ENCODE data around the gene HINT2.

HINT2 gene

GRCh38 chr9:35778496-35778895 is 36.3 kb downstream of the HINT2 start:
- Histone ChIP-seq H3K27me3 (ENCODE audit: control insufficient read depth, insufficient read depth, low read length) (no peaks in the 10 kb centered on the region), H3K4me3 (ENCODE audit: low read length) (no peak overlapping the region), H3K9me3 (ENCODE audit: control insufficient read depth, low read length) (no peaks in the 10 kb centered on the region), H3K9ac (ENCODE audit: low read length) (no peak overlapping the region), H3K36me3 (ENCODE audit: control insufficient read depth, insufficient read depth, low read length) (no peaks in the 10 kb centered on the region), H3K4me1 (ENCODE audit: control insufficient read depth, insufficient read depth, low read length) (peaks cover 3% of the 10 kb centered on the region)

- Histone ChIP-seq H3K36me3 (ENCODE audit: control insufficient read depth, insufficient read depth, low read length) (no peaks in the 10 kb centered on the region), H3K9me3 (ENCODE audit: control insufficient read depth, low read length) (no peaks in the 10 kb centered on the region), H3K27me3 (ENCODE audit: control insufficient read depth, insufficient read depth, low read length) (no peaks in the 10 kb centered on the region), H3K4me3 (ENCODE audit: low read length) (no peak overlapping the region), H3K4me1 (ENCODE audit: control insufficient read depth, insufficient read depth, low read length) (peaks cover 16% of the 10 kb centered on the region), H3K9ac (ENCODE audit: low read length) (no peak overlapping the region)
Observed at GRCh38 chr9:35776018-35776417, 38.8 kb downstream of the HINT2 start.

GRCh38 chr9:35774907-35775635 is 39.8 kb downstream of the HINT2 start:
- Histone ChIP-seq H3K9ac (ENCODE audit: low read length) (no peak overlapping the region), H3K36me3 (ENCODE audit: control insufficient read depth, insufficient read depth, low read length) (no peaks in the 10 kb centered on the region), H3K9me3 (ENCODE audit: control insufficient read depth, low read length) (no peaks in the 10 kb centered on the region), H3K27me3 (ENCODE audit: control insufficient read depth, insufficient read depth, low read length) (no peaks in the 10 kb centered on the region), H3K4me3 (ENCODE audit: low read length) (no peak overlapping the region), H3K4me1 (ENCODE audit: control insufficient read depth, insufficient read depth, low read length) (peaks cover 25% of the 10 kb centered on the region)

- H3K9ac ChIP-seq (ENCODE audit: low read length) = no peak overlapping the region
- H3K4me3 ChIP-seq (ENCODE audit: low read length) = no peak overlapping the region
- no peaks in the 10 kb centered on the region for H3K36me3 ChIP-seq (ENCODE audit: control insufficient read depth, insufficient read depth, low read length)
- H3K4me1 ChIP-seq (ENCODE audit: control insufficient read depth, insufficient read depth, low read length) = peaks cover 23% of the 10 kb centered on the region
- H3K9me3 ChIP-seq (ENCODE audit: control insufficient read depth, low read length) = no peaks in the 10 kb centered on the region
- H3K27me3 ChIP-seq (ENCODE audit: control insufficient read depth, insufficient read depth, low read length) = no peaks in the 10 kb centered on the region
Observed at GRCh38 chr9:35771943-35772342, 42.9 kb downstream of the HINT2 start.

- Histone ChIP-seq H3K36me3 (ENCODE audit: control insufficient read depth, insufficient read depth, low read length) (no peaks in the 10 kb centered on the region), H3K9me3 (ENCODE audit: control insufficient read depth, low read length) (no peaks in the 10 kb centered on the region), H3K9ac (ENCODE audit: low read length) (no peak overlapping the region), H3K4me1 (ENCODE audit: control insufficient read depth, insufficient read depth, low read length) (peaks cover 23% of the 10 kb centered on the region), H3K4me3 (ENCODE audit: low read length) (no peak overlapping the region), H3K27me3 (ENCODE audit: control insufficient read depth, insufficient read depth, low read length) (no peaks in the 10 kb centered on the region)
Observed at GRCh38 chr9:35771534-35771933, 43.3 kb downstream of the HINT2 start.

GRCh38 chr9:35771075-35771433 is 43.8 kb downstream of the HINT2 start:
- no peaks in the 10 kb centered on the region for H3K36me3 ChIP-seq (ENCODE audit: control insufficient read depth, insufficient read depth, low read length)
- no peak overlapping the region for H3K9ac ChIP-seq (ENCODE audit: low read length)
- H3K27me3 ChIP-seq (ENCODE audit: control insufficient read depth, insufficient read depth, low read length) = no peaks in the 10 kb centered on the region
- peaks cover 23% of the 10 kb centered on the region for H3K4me1 ChIP-seq (ENCODE audit: control insufficient read depth, insufficient read depth, low read length)
- H3K9me3 ChIP-seq (ENCODE audit: control insufficient read depth, low read length) = no peaks in the 10 kb centered on the region
- no peak overlapping the region for H3K4me3 ChIP-seq (ENCODE audit: low read length)

GRCh38 chr9:35769763-35770162 is 45.1 kb downstream of the HINT2 start:
- Histone ChIP-seq H3K36me3 (ENCODE audit: control insufficient read depth, insufficient read depth, low read length) (no peaks in the 10 kb centered on the region), H3K4me1 (ENCODE audit: control insufficient read depth, insufficient read depth, low read length) (peaks cover 23% of the 10 kb centered on the region), H3K9ac (ENCODE audit: low read length) (no peak overlapping the region), H3K4me3 (ENCODE audit: low read length) (no peak overlapping the region), H3K9me3 (ENCODE audit: control insufficient read depth, low read length) (no peaks in the 10 kb centered on the region), H3K27me3 (ENCODE audit: control insufficient read depth, insufficient read depth, low read length) (no peaks in the 10 kb centered on the region)

- Histone ChIP-seq H3K9ac (ENCODE audit: low read length) (no peak overlapping the region), H3K36me3 (ENCODE audit: control insufficient read depth, insufficient read depth, low read length) (no peaks in the 10 kb centered on the region), H3K27me3 (ENCODE audit: control insufficient read depth, insufficient read depth, low read length) (no peaks in the 10 kb centered on the region), H3K4me1 (ENCODE audit: control insufficient read depth, insufficient read depth, low read length) (peaks cover 34% of the 10 kb centered on the region), H3K4me3 (ENCODE audit: low read length) (no peak overlapping the region), H3K9me3 (ENCODE audit: control insufficient read depth, low read length) (no peaks in the 10 kb centered on the region)
Observed at GRCh38 chr9:35767458-35767857, 47.4 kb downstream of the HINT2 start.

GRCh38 chr9:35766997-35767396 is 47.8 kb downstream of the HINT2 start:
- no peak overlapping the region for H3K9ac ChIP-seq (ENCODE audit: low read length)
- H3K36me3 ChIP-seq (ENCODE audit: control insufficient read depth, insufficient read depth, low read length) = no peaks in the 10 kb centered on the region
- H3K27me3 ChIP-seq (ENCODE audit: control insufficient read depth, insufficient read depth, low read length) = no peaks in the 10 kb centered on the region
- H3K4me3 ChIP-seq (ENCODE audit: low read length) = no peak overlapping the region
- no peaks in the 10 kb centered on the region for H3K9me3 ChIP-seq (ENCODE audit: control insufficient read depth, low read length)
- peaks cover 29% of the 10 kb centered on the region for H3K4me1 ChIP-seq (ENCODE audit: control insufficient read depth, insufficient read depth, low read length)

- no peak overlapping the region for H3K4me3 ChIP-seq (ENCODE audit: low read length)
- peaks cover 18% of the 10 kb centered on the region for H3K4me1 ChIP-seq (ENCODE audit: control insufficient read depth, insufficient read depth, low read length)
- no peak overlapping the region for H3K9ac ChIP-seq (ENCODE audit: low read length)
- no peaks in the 10 kb centered on the region for H3K9me3 ChIP-seq (ENCODE audit: control insufficient read depth, low read length)
- no peaks in the 10 kb centered on the region for H3K27me3 ChIP-seq (ENCODE audit: control insufficient read depth, insufficient read depth, low read length)
- H3K36me3 ChIP-seq (ENCODE audit: control insufficient read depth, insufficient read depth, low read length) = no peaks in the 10 kb centered on the region
Observed at GRCh38 chr9:35763803-35764202, 51.0 kb downstream of the HINT2 start.

GRCh38 chr9:35763181-35763580 is 51.7 kb downstream of the HINT2 start:
- no peak overlapping the region for H3K4me3 ChIP-seq (ENCODE audit: low read length)
- H3K36me3 ChIP-seq (ENCODE audit: control insufficient read depth, insufficient read depth, low read length) = no peaks in the 10 kb centered on the region
- H3K4me1 ChIP-seq (ENCODE audit: control insufficient read depth, insufficient read depth, low read length) = peaks cover 22% of the 10 kb centered on the region
- no peaks in the 10 kb centered on the region for H3K9me3 ChIP-seq (ENCODE audit: control insufficient read depth, low read length)
- H3K27me3 ChIP-seq (ENCODE audit: control insufficient read depth, insufficient read depth, low read length) = no peaks in the 10 kb centered on the region
- H3K9ac ChIP-seq (ENCODE audit: low read length) = no peak overlapping the region

Data from mucosa of stomach (tissue), 1 donor.